ENCODE data around the gene CLK3. TPM values are rescaled to one million over a fixed set of nuclear protein-coding genes. Genes with fewer than 3 reads are reported as not detected.

CLK3 gene
- total and polyA plus RNA-seq, 2 of the 13 experiments (the other 11 are each of a cell fraction or from before 2014, with no cell fraction given) = 41.5 to 82.0 TPM

GRCh38 chr15:74598126-74598842, 17.4 kb upstream of the CLK3 start (continued):
- TF ChIP-seq ZMAT5 (CRISPR knock-in tag; IDR thresholded peaks at IDR 0.05; ENCODE audit: borderline replicate concordance, low read depth) = no peak
- TF ChIP-seq SNAI1 (CRISPR knock-in tag; IDR thresholded peaks at IDR 0.05; ENCODE audit: borderline replicate concordance) = peak; percentile 74; the same call in 1 of the 2 replicates
- no peak for TF ChIP-seq FOXP1 (IDR thresholded peaks at IDR 0.05)
- no peak for TF ChIP-seq FOXP1 (CRISPR knock-in tag; IDR thresholded peaks at IDR 0.05)
- TF ChIP-seq KMT2B (CRISPR knock-in tag; IDR thresholded peaks at IDR 0.05) = 0 out of 2 replicates have a peak, but pooled peaks have one; percentile 57
- TF ChIP-seq FLYWCH1 (CRISPR knock-in tag; IDR thresholded peaks at IDR 0.05) = no peak
- TF ChIP-seq FOXP4 (CRISPR knock-in tag; IDR thresholded peaks at IDR 0.05) = peak; percentile 36; the same call in 1 of the 2 replicates
- no peak for TF ChIP-seq CBX2 (IDR thresholded peaks at IDR 0.05; ENCODE audit: low read depth, low read length)
- no peak for TF ChIP-seq CBX2 (CRISPR knock-in tag; IDR thresholded peaks at IDR 0.05; ENCODE audit: low read depth)
- peak; percentile 77 for TF ChIP-seq ZNF777 (CRISPR knock-in tag; IDR thresholded peaks at IDR 0.05)
- no peak for TF ChIP-seq HDAC6 (IDR thresholded peaks at IDR 0.05; ENCODE audit: low read depth, low read length)
- no peak for TF ChIP-seq PITX1 (CRISPR knock-in tag; IDR thresholded peaks at IDR 0.05)
- TF ChIP-seq ZMAT3 (CRISPR knock-in tag; conservative IDR thresholded peaks at IDR 0.05) = no peak
- no peak for TF ChIP-seq DPF2 (CRISPR knock-in tag; IDR thresholded peaks at IDR 0.05; ENCODE audit: borderline replicate concordance, low read depth)
- TF ChIP-seq ZNF790 (CRISPR knock-in tag; IDR thresholded peaks at IDR 0.05; ENCODE audit: borderline replicate concordance) = no peak
- no peak for TF ChIP-seq ONECUT2 (CRISPR knock-in tag; IDR thresholded peaks at IDR 0.05)
- peak; percentile 45; the same call in 1 of the 2 replicates for TF ChIP-seq ZNF281 (CRISPR knock-in tag; IDR thresholded peaks at IDR 0.05; ENCODE audit: borderline replicate concordance)
- TF ChIP-seq RAD21 (CRISPR knock-in tag; IDR thresholded peaks at IDR 0.05) = 0 out of 2 replicates have a peak, but pooled peaks have one; percentile 7
- TF ChIP-seq NKX3-1 (CRISPR knock-in tag; IDR thresholded peaks at IDR 0.05) = peak; percentile 56; the same call in 1 of the 2 replicates
- TF ChIP-seq KAT7 (CRISPR knock-in tag; IDR thresholded peaks at IDR 0.05; ENCODE audit: borderline replicate concordance) = peak; percentile 66
- 0 out of 2 replicates have a peak, but pooled peaks have one; percentile 23 for TF ChIP-seq HOXA3 (CRISPR knock-in tag; IDR thresholded peaks at IDR 0.05)
- peak; percentile 24; the same call in 1 of the 2 replicates for TF ChIP-seq REPIN1 (CRISPR knock-in tag; IDR thresholded peaks at IDR 0.05; ENCODE audit: borderline replicate concordance, low read depth)
- peak; percentile 66; the same call in 1 of the 2 replicates for TF ChIP-seq ZNF839 (CRISPR knock-in tag; IDR thresholded peaks at IDR 0.05; ENCODE audit: borderline replicate concordance)
- no peak for TF ChIP-seq ZNF468 (CRISPR knock-in tag; IDR thresholded peaks at IDR 0.05)
- TF ChIP-seq POLR2AphosphoS5 (IDR thresholded peaks at IDR 0.05; ENCODE audit: low read depth, low read length) = peak; percentile 98
- TF ChIP-seq TOPORS (CRISPR knock-in tag; IDR thresholded peaks at IDR 0.05) = no peak
